ENCODE measurements around the gene CADM1. TPM values are rescaled to one million over a fixed set of nuclear protein-coding genes. Genes with fewer than 3 reads are reported as not detected.

Gene CADM1
- total RNA-seq, 1 donor from 2014 or later: not detected

DNA sequence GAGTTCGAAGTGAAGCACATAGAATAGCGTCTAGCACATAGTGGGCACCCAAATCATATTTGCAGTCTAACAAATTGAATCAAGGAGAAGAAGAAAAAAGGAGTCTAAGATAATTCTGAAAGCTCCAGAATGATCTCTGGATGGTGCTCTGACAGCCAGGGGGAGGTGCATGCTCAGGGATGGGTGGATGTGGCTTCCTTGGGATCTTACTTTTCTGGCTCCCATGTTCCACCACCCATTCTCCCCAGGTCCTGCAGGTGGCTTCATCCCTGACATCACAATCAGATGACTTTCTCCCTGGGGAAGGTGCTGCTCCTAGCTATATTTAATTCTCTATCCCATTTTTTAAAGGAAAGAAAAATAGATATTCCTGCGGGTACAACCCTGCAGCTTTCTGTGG, 381.9 kb downstream of the CADM1 start:
- intact Hi-C loops (cut with micrococcal nuclease): no loop called here
- Mint-ChIP-seq H3K36me3 (ENCODE audit: low read depth) (no peaks in the 10 kb centered on the region), H3K4me1 (ENCODE audit: low read depth) (no peaks in the 10 kb centered on the region), H3K9me3 (no peaks in the 10 kb centered on the region), H3K4me3 (no peak overlapping the region), H3K27ac (no peak overlapping the region), H3K27me3 (ENCODE audit: insufficient read depth) (peaks cover 3% of the 10 kb centered on the region)
- DNase-seq (ENCODE audit: low spot score): no peak
